HG03575 (cell line): ENCODE results near the gene PLPP7.
"Not testable (repeated sequence)": the region's sequence is repeated elsewhere in the genome, so short reads cannot be mapped to it uniquely, and the experiment has no call there.

Experiments
- ATAC-seq: cut with Tn5 transposase; IDR thresholded peaks from one replicate; pipeline ENCODE4 v1.9.1; 2021; ENCODE audit not compliant: unreplicated experiment, insufficient number of reproducible peaks, low FRiP score; ENCODE audit errors: extremely low read depth

PLPP7 gene

GRCh38 chr9:131319486-131319885, 30.0 kb downstream of the PLPP7 start:
- ATAC-seq, result no peak

- no peak for ATAC-seq
These were observed 30.6 kb downstream of the PLPP7 start for GRCh38 chr9:131320031-131320685.

GRCh38 chr9:131323629-131324028, 34.1 kb downstream of the PLPP7 start:
- no peak for ATAC-seq

- ATAC-seq, result no peak
These were observed 35.5 kb downstream of the PLPP7 start for GRCh38 chr9:131324736-131325679.

- ATAC-seq, result no peak
These were observed 39.7 kb downstream of the PLPP7 start for GRCh38 chr9:131329241-131329641.

- no peak for ATAC-seq
These were observed 41.5 kb downstream of the PLPP7 start for GRCh38 chr9:131330814-131331600.

- not testable (repeated sequence) for ATAC-seq
These were observed 42.5 kb downstream of the PLPP7 start for GRCh38 chr9:131331996-131332395.

- ATAC-seq, result no peak
These were observed 44.5 kb downstream of the PLPP7 start for GRCh38 chr9:131333771-131334628.

GRCh38 chr9:131334629-131335367, 45.3 kb downstream of the PLPP7 start:
- no peak for ATAC-seq

GRCh38 chr9:131335368-131335755, 45.8 kb downstream of the PLPP7 start:
- ATAC-seq, result no peak

GRCh38 chr9:131337131-131337848, 47.8 kb downstream of the PLPP7 start:
- ATAC-seq, result no peak

- not testable (repeated sequence) for ATAC-seq
These were observed 49.7 kb downstream of the PLPP7 start for GRCh38 chr9:131339212-131339611.

GRCh38 chr9:131344931-131345535, 55.5 kb downstream of the PLPP7 start:
- not testable (repeated sequence) for ATAC-seq

GRCh38 chr9:131346559-131346958, 57.0 kb downstream of the PLPP7 start:
- ATAC-seq, result no peak

- no peak for ATAC-seq
These were observed 58.0 kb downstream of the PLPP7 start for GRCh38 chr9:131347376-131348020.

GRCh38 chr9:131348631-131349521, 59.4 kb downstream of the PLPP7 start:
- ATAC-seq, result no peak
